Occipital lobe (tissue), 2 donors: ENCODE measurements around the gene UQCRHL. TPM values are rescaled to one million over a fixed set of nuclear protein-coding genes. Genes with fewer than 3 reads are reported as not detected.

ENCODE experiments used
- DNase-seq: peaks from one replicate; lab custom pipeline; 2025; lab: John Stamatoyannopoulos, UW
- total RNA-seq: library from RNA; depleted of rRNA; stranded (reverse); fragments of >200 nt; gene quantifications from one replicate; pipeline ENCODE4 v1.2.3, GENCODE V29; 2014

Gene UQCRHL
- total RNA-seq, 1 donor from 2014 or later = 2.7 TPM

DNA sequence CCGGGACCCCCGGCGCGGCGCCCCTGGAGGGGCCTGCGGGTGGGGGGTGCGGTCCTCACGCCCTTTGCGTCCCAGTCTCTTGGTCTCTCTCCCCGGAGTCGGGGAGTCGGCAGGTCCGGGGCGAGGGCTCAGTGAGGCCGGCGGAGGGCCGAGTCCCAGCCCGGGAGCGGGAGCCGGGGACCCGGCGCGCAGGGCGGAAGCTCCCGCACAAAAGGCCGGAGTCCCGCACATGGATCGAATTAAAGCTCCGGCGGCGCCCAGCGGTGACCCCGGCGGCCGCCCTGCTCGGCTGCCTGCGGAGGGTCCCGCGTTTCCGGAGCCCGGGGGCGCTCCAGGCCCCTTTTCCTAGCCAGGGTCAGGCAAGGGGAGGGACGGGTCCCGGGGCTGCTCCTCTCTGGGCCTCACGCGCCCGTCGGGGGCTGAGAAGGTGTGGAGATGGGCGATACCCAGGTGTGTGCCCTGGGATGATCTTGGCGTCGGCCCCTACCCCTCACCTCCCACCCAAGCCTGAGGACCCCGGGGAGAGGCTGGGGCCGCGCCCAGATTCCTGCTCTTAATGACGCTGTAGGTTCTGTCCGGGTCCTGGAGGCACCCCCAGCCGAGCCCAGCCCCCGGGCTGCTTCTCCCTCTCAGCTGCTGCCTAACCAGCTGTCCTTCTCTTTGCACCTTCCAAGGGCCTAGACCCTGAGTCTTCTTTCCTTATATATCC lies 48.3 kb downstream of the UQCRHL start:
- no peak for DNase-seq

DNA sequence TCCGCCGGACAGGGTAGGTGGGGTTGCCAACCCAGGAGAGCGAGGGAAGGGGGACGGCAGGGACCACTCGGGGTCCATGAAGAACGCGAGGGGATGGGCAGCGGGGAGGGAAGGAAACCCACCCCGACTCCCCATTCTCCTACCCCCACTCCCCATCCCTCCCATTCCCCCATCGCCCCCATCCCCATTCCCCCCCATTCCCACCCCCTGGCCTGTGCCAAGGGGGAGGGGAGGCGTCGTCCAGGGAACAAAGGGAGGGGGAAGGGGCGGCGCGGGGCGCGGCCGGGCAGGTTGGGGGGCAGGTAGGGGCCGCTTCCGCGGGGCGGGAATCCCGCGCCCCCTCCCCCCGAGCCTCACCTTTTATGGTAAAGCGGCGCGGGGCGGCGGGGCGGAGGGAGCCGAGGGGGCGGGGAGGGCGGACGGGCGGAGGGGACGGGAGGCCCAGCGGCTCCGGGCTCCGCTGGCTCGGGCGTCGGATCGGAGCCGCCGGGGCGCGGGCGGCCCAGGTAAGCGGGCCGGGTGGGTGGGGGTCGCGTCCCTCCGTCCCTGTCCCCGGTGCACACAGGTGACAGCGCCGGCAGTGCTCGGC lies 49.0 kb downstream of the UQCRHL start, which contains the start of gene FBLIM1:
FBLIM1 (plus strand) TSS at position 453 of the 589 bp plus-strand sequence. CDS start 6,189 bp downstream, outside the sequence.
- no peak for DNase-seq

DNA sequence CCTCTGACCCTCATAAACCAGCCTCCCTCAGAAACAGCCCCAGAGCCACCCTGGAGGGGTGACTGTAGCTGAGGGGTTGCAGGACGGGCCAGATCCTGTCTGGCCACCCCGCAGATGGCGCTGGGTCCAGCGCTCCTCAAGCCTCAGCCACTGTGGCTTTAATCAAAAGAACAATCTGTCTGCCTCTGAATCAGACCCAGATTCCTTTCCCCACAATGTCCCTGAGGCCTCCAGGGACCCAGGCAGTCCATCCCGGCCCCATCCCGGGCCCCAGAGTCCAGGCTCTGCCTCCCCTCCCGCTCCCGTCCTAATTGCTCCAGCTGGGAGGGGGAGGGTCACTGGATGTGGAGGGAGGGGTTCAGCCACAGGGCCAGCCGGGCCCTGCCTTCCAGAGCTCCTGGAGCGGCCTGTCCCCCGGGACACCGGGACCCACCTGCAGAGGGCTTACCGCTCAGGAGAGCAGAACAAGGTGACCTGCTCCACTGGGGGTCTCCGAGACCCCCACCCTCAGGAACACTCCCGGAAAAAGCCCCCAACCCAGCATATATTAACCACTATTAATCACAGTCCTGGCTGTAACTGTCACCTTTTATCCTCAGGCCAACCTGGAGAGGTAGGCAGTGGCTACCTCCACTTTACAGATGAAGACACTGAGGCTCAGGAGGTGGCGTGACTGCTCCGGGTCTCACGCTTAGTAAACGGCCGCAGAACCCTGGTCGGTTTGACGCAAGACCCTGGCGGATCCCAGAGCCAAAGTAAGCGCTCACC lies 49.7 kb downstream of the UQCRHL start:
- no peak for DNase-seq

Other genes starting within 250 kb of the UQCRHL start
- 0.47 TPM for gene AGMAT, start 222.6 kb downstream of the UQCRHL start, total RNA-seq
- 20.9 TPM for gene DDI2, start 190.2 kb downstream of the UQCRHL start, total RNA-seq
- gene PLEKHM2, start 123.3 kb downstream of the UQCRHL start, total RNA-seq = 36.8 TPM
- gene SLC25A34, start 71.4 kb downstream of the UQCRHL start, total RNA-seq = 1.2 TPM
- not detected for gene TMEM82, start 65.2 kb downstream of the UQCRHL start, total RNA-seq
- gene FBLIM1, start 48.9 kb downstream of the UQCRHL start, total RNA-seq = 11.4 TPM
- gene SPEN, start 40.1 kb upstream of the UQCRHL start, total RNA-seq = 80.0 TPM
- gene ZBTB17, start 168.5 kb upstream of the UQCRHL start, total RNA-seq = 38.8 TPM
- gene SRARP, start 196.6 kb upstream of the UQCRHL start, total RNA-seq = 0.62 TPM
- not detected for gene HSPB7, start 210.4 kb upstream of the UQCRHL start, total RNA-seq
- not detected for gene CLCNKA, start 214.4 kb upstream of the UQCRHL start, total RNA-seq
- gene CLCNKB, start 236.1 kb upstream of the UQCRHL start, total RNA-seq = 0.16 TPM